ENCODE measurements around the gene ATP5F1D. TPM values are rescaled to one million over a fixed set of nuclear protein-coding genes. Genes with fewer than 3 reads are reported as not detected.

Gene ATP5F1D
- total and polyA plus RNA-seq, 2 experiments from 2014 or later: 139 to 396 TPM

- peak overlapping the region; percentile 35; the same call in 1 of the 2 replicates for H3K4me2 ChIP-seq
- no peaks in the 10 kb centered on the region; the same call in 1 of the 3 replicates for H3K9me3 Mint-ChIP-seq
- H3K36me3 ChIP-seq (ENCODE audit: insufficient read depth): peaks cover 19% of the 10 kb centered on the region
- no peak overlapping the region for H3K27ac Mint-ChIP-seq
- DNase-seq (ENCODE audit: low spot score) (no peak), ATAC-seq (no peak)
- peaks cover 24% of the 10 kb centered on the region for H4K20me1 ChIP-seq (replicated peaks; ENCODE audit: insufficient read depth)
- no peak for TF ChIP-seq ETS1 (IDR thresholded peaks at IDR 0.05)
- no peak for TF ChIP-seq JUNB (IDR thresholded peaks at IDR 0.05; ENCODE audit: unreplicated experiment)
- TF ChIP-seq POLR2AphosphoS5 (IDR thresholded peaks at IDR 0.05; ENCODE audit: low read depth): no peak
- TF ChIP-seq STAT1 (IDR thresholded peaks at IDR 0.05; ENCODE audit: unreplicated experiment): no peak
- no peak for TF ChIP-seq REST (IDR thresholded peaks at IDR 0.05; ENCODE audit: unreplicated experiment)
- TF ChIP-seq EZH2phosphoT487 (IDR thresholded peaks at IDR 0.05; ENCODE audit: unreplicated experiment): no peak
- TF ChIP-seq ZNF331 (CRISPR knock-in tag; IDR thresholded peaks at IDR 0.05; ENCODE audit: low read depth): no peak
- no peak for TF ChIP-seq ZNF114 (CRISPR knock-in tag; IDR thresholded peaks at IDR 0.05)
- no peak for TF ChIP-seq ZNF462 (CRISPR knock-in tag; IDR thresholded peaks at IDR 0.05)
- TF ChIP-seq NANOG (IDR thresholded peaks at IDR 0.05; ENCODE audit: borderline replicate concordance): no peak
- no peak for TF ChIP-seq CTCF (conservative IDR thresholded peaks at IDR 0.05; ENCODE audit: low read depth in 2 of 2)
- TF ChIP-seq CREB1 (CRISPR knock-in tag; IDR thresholded peaks at IDR 0.05; ENCODE audit: low read depth): no peak
- TF ChIP-seq EZH2 (IDR thresholded peaks at IDR 0.05; ENCODE audit: low read depth, unreplicated experiment): no peak
- peaks cover 26% of the 10 kb centered on the region for H3K79me2 ChIP-seq (replicated peaks; ENCODE audit: insufficient read depth)
- no peak overlapping the region for H3K4me3 ChIP-seq
- H3K27ac ChIP-seq (ENCODE audit: low read depth): peak overlapping the region; percentile 94
- no peak overlapping the region for H2AFZ ChIP-seq
- no peaks in the 10 kb centered on the region for H3K9me2 ChIP-seq (ENCODE audit: insufficient read depth)
- peaks cover 35% of the 10 kb centered on the region for H3K27me3 Mint-ChIP-seq (ENCODE audit: insufficient read depth, low read depth, poor library complexity)
- peaks cover 50% of the 10 kb centered on the region for H3K4me1 ChIP-seq (ENCODE audit: insufficient read depth)
- H3K4me1 Mint-ChIP-seq: peaks cover 58% of the 10 kb centered on the region
- peak overlapping the region; percentile 39; the same call in 1 of the 3 replicates for H3K4me3 Mint-ChIP-seq
- H3K27me3 ChIP-seq (ENCODE audit: insufficient read depth): no peaks in the 10 kb centered on the region
- H3F3A ChIP-seq (replicated peaks; ENCODE audit: low read depth): peaks cover 73% of the 10 kb centered on the region
- H3K36me3 Mint-ChIP-seq (ENCODE audit: low read depth): peaks cover 52% of the 10 kb centered on the region
Measured at GRCh38 chr19:1258163-1258492, 16.6 kb downstream of the ATP5F1D start.

Data from GM23338 (cell line).